SK-N-DZ (cell line): ENCODE results near the gene SGCA.

Source experiments
- DNase-seq: peaks from one replicate; pipeline ENCODE4 v3.0.0-alpha.2; 2015; ENCODE audit warnings: low spot score

Gene SGCA

DNA sequence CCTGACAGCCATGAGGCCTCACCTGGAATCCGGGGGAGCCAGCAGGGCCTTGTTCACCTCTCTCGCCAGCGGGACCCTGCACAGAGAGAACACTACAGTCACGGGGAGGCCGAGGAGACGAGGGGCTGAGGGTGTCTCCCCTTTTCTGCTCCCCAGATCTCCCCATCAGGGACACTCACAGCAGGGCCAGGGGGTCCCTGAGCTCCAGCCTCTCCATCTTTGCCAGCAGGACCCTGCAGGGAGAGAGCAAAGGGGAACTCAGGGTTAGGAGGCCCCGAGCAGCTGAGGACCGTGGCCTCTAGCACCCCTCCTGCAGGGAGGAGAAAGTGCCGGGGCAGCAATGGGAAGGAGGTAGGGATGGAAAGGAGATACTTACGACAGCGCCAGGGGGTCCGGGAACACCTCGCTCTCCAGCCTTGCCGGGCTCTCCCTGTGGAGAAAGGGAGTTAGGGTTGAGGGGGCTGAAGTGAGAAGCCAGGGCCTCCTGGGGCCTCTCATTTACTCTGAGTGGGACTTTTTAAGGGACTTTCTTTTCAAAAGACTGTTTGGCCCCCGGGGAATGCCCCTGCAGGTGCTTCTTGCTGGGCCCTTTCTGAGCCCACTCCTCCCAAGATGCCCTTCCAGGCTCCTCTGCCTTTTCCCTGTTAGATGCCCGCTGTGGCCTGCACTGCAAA, 26.9 kb downstream of the SGCA start:
- DNase-seq, result no peak

DNA sequence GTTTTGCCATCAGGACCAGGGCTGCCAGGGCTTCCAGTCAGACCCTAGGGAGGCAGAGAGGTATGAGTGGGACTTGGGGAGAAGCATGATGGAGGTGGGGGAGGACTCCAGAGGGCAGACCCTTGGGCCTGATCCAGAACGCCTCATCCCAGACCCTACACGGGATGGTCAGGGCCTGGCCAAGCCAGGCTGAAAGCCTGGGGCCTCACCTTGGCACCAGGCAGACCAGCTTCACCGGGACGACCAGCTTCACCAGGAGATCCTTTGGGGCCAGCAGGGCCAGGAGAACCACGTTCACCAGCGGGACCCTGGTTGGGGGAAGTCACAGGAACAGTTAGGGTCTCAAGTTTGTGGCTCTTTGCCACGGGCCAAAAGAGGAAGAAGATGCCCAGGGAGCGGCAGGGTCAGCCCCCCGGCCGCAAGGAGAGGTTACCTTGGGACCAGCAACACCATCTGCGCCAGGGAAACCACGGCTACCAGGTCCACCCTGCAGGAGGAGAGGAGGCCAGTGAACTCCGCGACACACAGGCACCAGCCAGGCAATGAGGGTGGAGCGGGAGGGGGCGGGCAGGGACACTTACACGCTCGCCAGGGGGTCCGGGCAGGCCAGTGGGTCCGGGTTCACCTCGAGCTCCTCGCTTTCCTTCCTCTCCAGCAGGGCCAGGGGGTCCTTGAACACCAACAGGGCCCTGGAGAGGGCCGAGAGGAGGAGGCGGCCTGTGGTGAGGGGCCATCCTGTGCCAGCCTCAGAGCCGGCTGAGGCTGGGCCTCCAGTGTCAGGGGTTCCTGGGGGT, 28.5 kb downstream of the SGCA start:
- DNase-seq, result no peak

DNA sequence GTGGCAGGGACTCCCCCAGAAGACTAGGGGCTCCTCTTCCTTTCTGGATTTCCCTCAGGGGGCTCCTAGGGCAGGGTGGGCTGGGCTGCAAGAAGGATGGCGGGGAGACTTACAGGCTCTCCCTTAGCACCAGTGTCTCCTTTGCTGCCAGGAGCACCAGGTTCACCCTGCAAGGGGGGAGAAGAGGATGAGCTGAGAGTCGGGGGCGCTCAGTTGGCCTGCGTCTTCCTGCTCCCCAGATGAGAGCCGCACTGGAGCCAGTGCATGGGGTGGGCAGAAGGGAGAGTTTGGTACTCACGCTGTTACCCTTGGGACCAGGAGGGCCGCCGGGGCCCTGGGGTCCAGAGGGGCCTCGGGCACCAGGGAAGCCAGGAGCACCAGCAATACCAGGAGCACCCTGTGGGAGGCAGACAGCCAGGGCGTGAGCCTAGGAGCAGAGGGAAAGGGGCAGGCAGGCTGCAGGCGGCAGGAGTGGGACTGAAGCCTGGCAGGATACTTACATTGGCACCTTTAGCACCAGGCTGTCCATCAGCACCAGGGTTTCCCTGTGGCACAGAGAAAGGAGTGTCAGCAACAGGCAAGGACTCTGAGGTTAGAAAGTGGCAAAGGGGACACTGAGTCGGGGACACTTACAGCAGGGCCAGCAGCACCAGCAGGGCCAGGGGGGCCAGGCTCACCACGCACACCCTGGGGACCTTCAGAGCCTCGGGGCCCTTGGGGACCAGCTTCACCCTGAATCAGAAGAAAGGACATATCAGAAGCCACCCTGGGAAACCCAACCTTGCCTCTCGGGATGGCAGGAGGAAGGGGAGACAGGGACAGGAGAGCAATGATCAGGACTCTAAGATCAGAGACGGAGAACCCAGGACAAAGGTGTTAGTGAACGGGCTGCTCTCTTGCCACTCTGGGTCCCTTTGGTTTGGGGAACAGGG, 29.4 kb downstream of the SGCA start:
- no peak for DNase-seq

DNA sequence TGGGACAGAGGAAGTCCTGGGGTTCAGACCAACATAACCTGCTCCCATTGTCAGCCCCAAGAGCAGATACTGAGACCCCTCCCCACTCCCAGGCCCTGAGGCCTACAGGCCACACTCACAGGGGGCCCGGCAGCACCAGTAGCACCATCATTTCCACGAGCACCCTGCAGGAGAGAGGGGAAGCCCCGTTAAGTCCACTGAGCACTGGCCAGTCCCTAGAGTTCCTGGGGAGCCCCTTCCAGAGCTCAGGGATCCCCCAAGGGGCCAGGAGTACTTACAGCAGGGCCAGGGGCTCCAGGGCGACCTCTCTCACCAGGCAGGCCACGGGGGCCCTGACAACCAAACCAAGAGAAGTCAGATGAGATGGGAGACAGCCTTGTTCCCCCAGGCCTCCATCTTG, 30.2 kb downstream of the SGCA start:
- no peak for DNase-seq

DNA sequence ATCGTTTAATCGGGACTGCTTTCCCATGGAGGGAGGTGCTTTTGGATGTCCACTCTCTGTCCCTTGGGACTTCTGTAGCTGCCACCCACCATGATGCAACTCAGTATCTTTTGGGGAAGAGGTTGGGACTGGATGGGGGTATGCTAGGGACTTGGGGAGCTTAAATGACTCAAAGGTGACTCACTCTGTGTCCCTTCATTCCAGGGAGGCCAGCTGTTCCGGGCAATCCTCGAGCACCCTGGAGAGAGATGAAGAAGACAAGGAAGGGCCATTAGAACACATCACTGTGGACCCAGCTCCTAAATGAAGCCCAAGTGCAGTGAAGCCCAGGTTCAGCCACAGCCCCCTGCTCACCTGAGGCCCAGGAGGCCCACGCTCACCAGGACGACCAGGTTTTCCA, 31.0 kb downstream of the SGCA start:
- no peak for DNase-seq

DNA sequence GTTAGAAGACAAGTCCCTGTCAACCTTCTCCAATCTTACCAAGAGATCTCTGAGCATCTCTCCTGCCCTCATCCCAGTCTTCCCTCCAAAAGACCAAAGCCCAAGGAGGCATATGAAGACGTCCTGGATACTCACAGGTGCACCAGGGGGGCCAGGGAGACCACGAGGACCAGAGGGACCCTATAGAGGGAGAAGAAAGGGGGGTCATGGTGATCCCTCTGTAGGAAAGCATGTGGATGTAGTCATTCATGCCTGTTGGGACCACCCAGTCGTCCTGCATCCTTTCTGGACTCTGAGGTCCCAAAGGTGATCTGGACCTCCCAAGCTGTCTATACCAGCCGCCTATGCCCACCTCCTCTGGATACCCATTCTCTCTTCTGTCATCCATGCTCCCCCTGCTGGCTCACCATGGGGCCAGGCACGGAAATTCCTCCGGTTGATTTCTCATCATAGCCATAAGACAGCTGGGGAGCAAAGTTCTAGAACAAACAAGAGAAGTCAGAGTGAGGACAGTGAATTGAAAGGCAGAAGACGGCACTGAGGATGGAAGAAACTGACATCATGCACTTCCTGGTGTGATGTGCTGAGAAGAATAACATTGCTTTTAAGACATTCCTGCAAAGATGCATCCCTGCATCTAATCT, 32.3 kb downstream of the SGCA start:
- DNase-seq, result peak; percentile 68

DNA sequence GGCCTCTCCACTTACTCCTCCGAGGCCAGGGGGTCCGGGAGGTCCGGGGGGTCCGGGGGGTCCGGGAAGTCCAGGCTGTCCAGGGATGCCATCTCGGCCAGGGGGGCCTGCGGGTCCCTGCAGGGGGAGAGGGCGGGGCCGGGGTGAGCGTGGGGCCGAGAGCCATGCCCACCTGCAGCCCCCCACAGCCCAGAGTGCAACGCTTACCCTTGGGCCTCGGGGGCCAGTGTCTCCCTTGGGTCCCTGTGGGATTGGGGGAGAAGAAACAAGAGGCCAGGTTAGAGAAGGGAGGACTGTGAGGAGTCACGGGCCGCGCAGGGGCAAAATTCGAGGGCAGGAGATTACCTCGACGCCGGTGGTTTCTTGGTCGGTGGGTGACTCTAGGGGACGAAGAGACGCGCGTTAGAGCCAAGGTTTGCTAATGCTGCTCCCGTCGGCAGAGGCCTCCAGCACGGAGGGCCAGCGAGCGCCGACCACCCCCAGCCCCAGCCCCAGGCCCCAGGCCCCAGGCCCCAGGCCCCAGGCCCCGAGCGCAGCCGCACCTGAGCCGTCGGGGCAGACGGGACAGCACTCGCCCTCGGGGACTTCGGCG, 33.5 kb downstream of the SGCA start:
- no peak for DNase-seq

DNA sequence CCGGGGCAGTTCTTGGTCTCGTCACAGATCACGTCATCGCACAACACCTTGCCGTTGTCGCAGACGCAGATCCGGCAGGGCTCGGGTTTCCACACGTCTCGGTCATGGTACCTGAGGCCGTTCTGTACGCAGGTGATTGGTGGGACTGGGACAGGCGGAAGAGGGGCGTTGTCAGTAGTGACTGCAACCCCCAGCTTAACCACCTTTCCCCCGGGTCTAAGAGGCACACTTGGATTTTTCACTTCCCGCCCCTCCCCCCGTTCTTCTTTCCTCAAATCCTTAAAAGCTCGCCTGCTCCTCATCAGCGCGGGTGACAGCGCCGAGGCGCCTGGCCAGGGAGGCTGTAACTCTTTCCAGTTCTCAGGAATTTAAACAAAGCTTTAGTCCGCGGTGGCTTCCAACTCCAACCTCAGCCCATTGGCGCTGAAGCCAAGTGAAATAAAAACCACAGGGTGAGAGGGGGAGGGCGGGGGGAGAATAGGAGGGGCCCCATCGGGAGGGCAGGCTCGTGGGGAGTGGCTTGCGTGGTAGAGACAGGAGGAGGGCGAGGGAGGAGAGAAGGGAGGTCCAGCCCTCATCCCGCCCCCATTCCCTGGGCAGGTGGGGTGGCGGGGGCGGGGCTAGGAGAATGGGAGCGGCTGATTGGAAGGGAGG, 34.1 kb downstream of the SGCA start:
- peak; percentile 39 for DNase-seq

DNA sequence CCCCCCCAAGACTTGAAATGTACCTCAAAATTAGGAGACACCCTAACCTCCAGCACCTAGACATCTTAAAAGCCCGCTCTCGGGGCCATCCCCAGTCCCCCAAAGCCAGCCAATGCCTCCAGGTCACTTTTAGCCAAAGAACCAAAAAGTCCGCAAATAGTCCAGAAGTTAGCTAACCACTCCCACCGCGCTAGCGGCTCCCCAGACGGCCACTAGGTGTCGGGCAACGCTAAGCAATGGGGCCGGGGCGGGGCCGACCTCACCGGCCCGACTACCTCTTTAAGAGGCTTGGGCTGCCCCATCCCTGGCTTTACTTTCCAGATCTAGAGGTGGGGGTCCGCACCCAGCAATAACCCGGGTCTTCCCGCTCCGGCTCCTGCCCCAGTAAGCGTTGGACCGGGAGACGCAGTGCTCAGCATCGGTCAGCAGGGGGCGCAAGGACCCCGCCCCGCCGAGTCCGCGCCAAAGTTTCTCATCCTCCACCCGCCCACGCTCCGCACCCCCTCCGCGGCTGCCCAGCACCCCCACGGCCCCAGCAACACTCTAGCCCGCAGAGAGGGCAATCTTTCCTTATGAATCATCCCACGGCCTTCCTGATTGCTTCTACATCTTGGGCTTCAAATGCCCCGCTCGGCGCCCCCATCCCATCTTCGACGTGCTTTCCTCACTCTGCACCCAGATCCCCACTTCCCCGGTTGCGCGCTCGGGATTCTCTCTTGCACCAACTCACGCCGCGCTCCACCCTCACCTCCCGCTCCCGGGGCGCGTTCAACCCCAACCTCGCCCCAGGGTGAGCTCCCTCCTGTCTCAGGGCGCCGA, 34.9 kb downstream of the SGCA start:
- peak; percentile 70 for DNase-seq

DNA sequence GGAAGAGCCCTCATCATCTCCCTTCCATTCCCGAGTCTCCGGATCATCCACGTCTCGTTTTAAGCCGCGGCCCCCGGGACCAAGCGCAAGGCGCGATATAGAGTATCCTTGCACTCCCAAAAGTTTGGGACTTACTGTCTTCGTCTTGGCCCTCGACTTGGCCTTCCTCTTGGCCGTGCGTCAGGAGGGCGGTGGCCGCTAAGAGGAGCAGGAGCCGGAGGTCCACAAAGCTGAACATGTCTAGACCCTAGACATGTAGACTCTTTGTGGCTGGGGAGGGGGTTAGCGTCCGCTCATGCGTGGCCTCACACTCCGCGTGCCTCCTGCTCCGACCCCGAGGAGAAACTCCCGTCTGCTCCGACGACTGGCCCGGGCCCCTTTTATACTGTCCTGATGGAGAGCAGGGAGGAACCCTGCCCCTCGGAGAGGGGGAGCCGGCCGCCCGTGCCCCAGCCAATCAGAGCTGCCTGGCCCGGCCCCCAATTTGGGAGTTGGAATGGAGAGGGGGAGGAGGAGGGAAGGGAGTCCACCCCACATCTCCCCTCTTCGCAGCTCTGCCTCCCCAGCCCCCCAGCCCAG, 35.6 kb downstream of the SGCA start, which contains the start of gene COL1A1:
COL1A1 (minus strand) TSS at position 356 of the 579 bp plus-strand sequence; CDS start at position 238, 118 bp downstream.
- no peak for DNase-seq

DNA sequence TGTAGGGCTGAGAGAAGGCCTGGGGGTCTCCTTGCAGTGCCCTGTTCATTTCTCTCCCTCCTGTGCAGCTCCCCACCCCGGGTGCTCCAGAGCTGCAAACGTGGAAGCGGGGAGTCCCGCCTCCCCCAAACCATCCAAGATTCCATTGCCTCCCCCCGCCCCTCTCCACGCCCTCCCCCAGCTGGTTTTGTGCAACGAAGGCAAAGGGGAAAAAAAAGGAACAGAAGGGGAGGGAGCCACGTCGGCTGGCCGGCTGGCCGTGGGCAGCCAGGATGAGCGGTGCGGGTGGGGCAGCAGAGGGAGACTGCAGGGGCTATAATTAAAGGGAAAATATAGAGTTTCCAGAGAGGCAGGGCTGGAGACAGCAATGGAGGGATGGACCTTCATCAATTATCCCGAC, 37.3 kb downstream of the SGCA start:
- no peak for DNase-seq

DNA sequence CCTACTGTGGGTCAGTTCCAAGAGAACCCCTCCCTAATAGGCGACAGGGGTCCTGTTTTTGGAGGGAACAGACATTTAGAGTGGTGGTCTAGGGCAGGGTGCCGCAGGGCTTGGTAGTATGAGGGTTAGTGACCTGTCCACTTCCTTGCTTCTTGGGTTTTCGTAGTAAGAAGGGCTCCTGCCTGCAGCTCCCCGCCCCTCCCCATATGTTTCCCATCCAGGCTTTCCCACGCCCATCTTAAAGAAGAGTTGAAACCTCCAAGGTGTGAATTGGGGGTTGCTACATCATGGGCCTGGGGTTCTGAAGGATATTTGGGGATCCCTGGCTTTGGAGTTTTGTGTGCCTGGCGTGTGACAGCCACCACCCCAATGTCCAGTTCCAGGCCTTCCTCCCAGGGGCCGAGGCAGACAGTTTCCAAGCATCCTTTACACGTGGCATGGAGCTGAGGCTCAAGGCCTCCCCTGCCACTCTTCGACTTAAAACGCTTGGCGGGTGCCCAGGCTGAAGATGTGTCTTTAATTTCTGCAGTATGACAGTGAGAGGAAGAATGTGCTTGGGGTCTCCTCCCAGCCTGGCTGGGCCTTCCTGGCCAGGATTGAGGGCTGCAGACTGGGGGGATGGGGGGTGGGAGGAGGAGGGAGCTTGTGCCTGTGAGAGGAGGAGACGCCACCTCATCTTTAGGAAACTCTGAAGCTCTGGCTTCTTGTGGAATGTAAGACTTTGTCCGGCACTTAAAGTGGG, 38.0 kb downstream of the SGCA start:
- no peak for DNase-seq

DNA sequence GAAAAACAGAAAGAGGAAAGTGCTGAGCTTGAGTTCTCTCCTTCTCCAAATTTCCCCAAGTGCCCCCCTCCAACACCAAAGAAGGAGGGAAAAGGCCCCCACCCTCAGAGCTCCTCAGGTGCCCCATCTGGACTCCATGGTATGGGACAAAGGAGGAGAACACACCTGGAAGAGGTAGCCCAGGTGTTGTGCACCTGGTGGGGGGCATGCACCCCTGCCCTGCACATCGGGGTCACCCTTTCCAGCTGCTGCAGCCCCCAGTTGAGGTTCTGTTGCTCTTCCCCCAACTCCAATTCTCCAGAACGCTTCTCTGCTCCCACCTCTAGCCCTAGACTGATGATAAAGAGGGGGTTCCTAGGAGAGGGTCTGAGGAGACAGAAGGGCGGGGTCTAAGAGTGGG, 38.6 kb downstream of the SGCA start:
- DNase-seq, result no peak

DNA sequence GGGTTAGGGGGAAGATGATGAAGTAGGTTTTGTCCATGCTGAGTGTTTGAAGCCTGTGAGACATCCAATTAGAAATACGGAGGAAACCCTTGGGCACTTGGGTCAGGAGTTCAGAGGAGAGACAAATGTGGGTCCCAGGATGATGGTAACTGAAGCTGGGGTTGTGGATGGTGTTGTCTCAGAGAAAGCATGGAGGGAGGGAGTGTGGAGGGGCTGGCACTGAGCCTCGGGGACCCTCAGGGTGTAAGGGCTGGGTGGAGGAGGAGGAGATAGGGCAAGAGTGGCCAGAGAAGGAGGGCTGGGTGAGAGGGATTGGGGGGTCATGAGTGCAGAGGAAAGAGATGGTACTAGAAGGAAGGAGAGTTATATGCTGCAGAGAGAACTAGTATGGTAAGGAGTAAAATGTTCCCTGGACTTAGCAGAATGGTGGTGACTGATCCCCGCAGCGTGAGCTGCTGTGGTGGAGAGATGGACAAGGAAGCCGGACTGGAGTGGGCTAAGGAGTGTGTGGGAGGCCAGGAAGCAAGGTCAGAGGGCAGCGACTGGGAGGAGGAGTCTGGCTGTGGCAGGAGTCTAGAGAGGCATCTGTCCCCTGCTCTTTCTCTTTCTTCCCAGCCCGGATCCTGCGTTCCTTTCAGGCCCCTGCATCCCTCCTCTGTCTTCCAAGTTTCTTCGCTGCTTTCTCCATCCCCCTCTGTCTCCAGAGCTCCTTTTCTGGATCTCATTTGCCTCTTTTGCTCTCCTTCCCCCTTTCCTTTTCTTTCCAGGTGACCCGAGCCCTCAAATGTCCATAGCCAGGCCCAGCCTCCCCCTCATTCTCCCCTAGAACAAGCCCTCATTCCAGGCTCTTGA, 39.5 kb downstream of the SGCA start:
- no peak for DNase-seq

DNA sequence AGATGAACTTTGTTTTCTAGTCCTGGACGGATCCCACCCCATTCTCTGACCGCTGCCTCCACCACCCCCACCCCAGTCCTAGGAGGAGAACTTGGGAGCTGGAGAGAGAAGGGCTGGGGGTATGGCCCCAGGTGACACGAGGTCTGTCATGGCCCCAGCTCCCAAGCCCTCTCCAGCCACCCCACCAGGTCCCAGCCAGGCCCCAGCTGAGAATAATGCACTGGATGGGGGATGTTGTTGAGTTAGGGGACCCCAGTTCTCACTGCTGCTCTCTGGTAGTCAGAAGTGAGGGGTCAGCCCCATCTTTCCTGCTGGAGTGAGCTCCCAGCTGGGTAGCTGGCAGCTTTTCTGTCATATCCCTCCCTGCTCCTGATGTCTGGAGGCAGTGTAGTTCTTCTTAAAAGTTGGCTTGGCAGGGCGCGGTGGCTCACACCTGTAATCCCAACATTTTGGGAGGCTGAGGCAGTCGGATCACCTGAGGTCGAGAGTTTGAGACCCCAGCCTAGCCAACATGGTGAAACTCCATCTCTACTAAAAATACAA, 40.2 kb downstream of the SGCA start:
- DNase-seq, result no peak

DNA sequence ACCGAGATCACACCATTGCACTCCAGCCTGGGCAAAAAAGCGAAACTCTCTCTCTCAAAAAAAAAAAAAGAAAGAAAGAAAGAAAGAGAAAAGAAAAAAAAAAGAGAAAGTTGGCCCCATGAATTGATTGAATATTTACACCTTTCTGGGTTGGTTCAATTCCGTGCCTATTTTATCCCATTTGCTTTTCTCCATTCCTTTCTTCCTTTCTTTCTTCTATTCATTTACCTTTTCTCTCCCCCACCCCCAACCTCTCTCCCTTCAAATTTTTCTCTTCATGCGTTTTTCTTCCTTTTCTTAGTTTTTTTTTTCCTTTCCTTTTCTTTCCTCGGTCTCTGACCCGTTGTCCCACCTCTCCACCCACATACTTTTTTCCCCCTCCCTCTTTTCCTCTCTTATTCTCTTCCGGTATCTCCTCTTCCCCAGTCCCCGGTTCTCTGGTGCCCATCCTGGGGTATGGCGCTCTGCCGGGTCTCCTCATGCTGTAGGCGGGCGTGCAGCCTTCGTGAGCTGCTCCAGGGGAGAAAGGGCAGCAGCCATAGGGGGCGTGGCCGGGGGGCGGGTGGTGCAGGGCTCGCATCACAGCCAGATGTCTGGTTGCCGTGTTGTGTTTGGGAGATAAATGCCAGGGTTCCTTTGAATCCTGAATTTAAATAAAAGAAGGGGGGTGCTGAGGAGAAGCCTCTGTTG, 40.9 kb downstream of the SGCA start:
- DNase-seq, result peak; percentile 73

DNA sequence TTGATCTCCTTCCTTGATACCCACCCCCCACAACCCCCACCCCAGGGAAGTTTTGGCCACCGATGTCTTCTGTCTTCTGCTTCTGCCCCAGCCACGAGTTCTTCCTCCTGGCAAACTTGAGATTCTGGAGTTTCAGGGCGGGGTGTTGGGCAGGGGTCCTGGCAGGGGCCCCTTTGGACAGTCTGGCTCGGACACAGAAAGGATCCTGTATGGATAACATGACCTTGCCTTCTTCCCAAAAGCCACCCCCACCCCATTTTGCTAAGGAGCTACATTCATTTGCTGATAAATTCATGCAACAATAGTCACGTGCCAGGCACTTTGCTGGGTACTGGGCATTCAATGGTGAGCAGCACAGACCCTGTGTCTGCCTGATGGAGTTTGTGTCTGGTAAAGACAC, 41.5 kb downstream of the SGCA start:
- no peak for DNase-seq
